Body of pancreas (tissue), 4 donors: ENCODE data around the gene SLC2A4RG.

Experiments used
- CTCF ChIP-seq, 7 experiments: fragments of 450-650 bp in 4 of 7; fragments of 200-600 bp in 3 of 7; sonication (generic) in 3 of 7; IDR thresholded peaks; one replicate each; pipeline ENCODE4 v1.5.1; 2016 to 2019; ENCODE audit warnings: antibody characterized with exemption in 7 of 7
- POLR2A ChIP-seq, 3 donors: fragments of 450-650 bp; IDR thresholded peaks; one replicate each; pipeline ENCODE4 v1.6.1; 2016; ENCODE audit warnings: antibody characterized with exemption in 3 of 3, mild to moderate bottlenecking in 2 of 3

- TF ChIP-seq POLR2A (IDR thresholded peaks at IDR 0.05) (no peak), CTCF (IDR thresholded peaks at IDR 0.05) (no peak)
These were observed 13.8 kb downstream of the SLC2A4RG start for GRCh38 chr20:63753381-63753780.
